ENCODE measurements around the gene LSM12.

LSM12 gene

DNA sequence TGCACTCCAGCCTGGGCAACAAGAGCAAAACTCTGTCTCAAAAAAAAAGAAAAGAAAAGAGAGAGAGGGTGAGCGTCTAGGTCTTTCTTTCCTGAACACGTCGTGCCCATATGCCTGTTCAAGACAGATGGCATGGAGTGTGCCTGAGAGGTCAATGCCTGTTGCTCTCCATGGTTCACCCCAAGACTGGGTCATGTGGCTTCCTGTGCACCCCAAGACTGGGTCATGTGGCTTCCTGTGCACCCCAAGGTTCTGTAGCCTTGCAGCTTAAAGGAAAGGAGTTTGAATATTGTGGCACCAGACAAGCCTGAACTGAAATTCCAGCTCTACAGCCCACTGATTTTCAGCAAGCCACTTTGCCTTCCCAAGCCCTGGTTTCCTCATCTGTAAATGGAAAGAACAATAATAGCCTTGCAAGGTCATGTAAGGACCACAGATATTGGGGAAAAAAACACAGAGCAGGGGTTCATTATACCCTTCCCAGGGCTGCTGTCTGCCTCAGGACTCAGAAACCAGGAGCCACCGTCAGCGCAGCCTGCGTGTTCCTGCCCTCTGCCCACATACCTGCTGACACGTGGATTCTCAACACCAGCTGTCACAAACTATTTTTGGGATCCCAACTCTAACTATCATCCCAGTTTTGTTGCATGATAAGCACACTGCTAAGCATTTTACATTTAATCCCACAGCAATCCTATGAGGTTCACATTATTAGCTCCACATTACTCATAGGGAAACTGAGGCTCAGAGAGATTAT, 80.1 kb downstream of the LSM12 start:
- TF ChIP-seq CTCF (conservative IDR thresholded peaks at IDR 0.05; ENCODE audit: control insufficient read depth, insufficient read depth, low read depth, low read length): no peak
- H3K4me3 ChIP-seq (ENCODE audit: control insufficient read depth, low read depth, low read length): no peak overlapping the region
- no peak for DNase-seq (ENCODE audit: low read depth)

DNA sequence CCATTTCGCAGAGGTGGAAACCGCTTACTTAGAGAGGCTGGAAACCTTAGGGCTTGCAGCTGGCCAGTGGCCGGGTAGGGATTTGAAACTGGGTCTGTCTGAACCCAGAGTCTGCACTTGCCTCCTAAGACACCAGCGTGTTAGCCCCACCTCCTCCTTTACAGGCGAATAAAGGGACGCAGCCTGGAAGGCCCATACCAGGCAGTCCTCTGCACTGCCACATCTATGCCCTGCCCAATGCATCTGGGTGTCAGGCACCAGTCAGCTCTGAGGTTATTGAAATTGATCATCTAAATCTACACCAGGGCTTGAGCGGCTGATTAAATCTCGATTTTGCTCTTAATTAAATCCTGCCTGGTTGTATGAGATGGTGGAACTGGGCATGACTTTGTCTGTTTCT, 82.0 kb downstream of the LSM12 start:
- TF ChIP-seq CTCF (conservative IDR thresholded peaks at IDR 0.05; ENCODE audit: control insufficient read depth, insufficient read depth, low read depth, low read length): no peak
- no peak for DNase-seq (ENCODE audit: low read depth)
- no peak overlapping the region for H3K4me3 ChIP-seq (ENCODE audit: control insufficient read depth, low read depth, low read length)
